ENCODE results near the gene ARHGAP15.

The ARHGAP15 gene

GRCh38 chr2:143717536-143718168, 588.4 kb downstream of the ARHGAP15 start:
- H3K9ac ChIP-seq (ENCODE audit: insufficient read length), result no peak overlapping the region
- H3K36me3 ChIP-seq (ENCODE audit: insufficient read depth, low read length), result no peaks in the 10 kb centered on the region
- TF ChIP-seq POLR2AphosphoS5 (IDR thresholded peaks at IDR 0.05; ENCODE audit: borderline replicate concordance, low read depth, low read length) (no peak), EZH2 (IDR thresholded peaks at IDR 0.05) (no peak)
- no peak overlapping the region for H3K4me3 ChIP-seq
- no peak overlapping the region for H3K27ac ChIP-seq
- no peaks in the 10 kb centered on the region for H3K9me3 ChIP-seq (ENCODE audit: low read depth, low read length)
- DNase-seq (ENCODE audit: low read depth, low spot score), result no peak

- TF ChIP-seq POLR2AphosphoS5 (IDR thresholded peaks at IDR 0.05; ENCODE audit: borderline replicate concordance, low read depth, low read length) (no peak), FOXP2 (optimal IDR thresholded peaks at IDR 0.05; ENCODE audit: control extremely low read depth, extremely low read length, insufficient read depth) (no peak), EZH2 (IDR thresholded peaks at IDR 0.05) (no peak)
- Histone ChIP-seq H3K9ac (ENCODE audit: insufficient read length) (no peak overlapping the region), H3K36me3 (ENCODE audit: insufficient read depth, low read length) (no peaks in the 10 kb centered on the region), H3K27ac (no peak overlapping the region), H3K9me3 (ENCODE audit: low read depth, low read length) (no peaks in the 10 kb centered on the region), H3K4me3 (no peak overlapping the region)
- no peak for DNase-seq (ENCODE audit: low read depth, low spot score)
Observed at GRCh38 chr2:143718745-143719144, 589.5 kb downstream of the ARHGAP15 start.

- Histone ChIP-seq H3K27ac (no peak overlapping the region), H3K4me3 (no peak overlapping the region), H3K9me3 (ENCODE audit: low read depth, low read length) (no peaks in the 10 kb centered on the region), H3K36me3 (ENCODE audit: insufficient read depth, low read length) (no peaks in the 10 kb centered on the region), H3K9ac (ENCODE audit: insufficient read length) (no peak overlapping the region)
- DNase-seq (ENCODE audit: low read depth, low spot score), result no peak
- TF ChIP-seq POLR2AphosphoS5 (IDR thresholded peaks at IDR 0.05; ENCODE audit: borderline replicate concordance, low read depth, low read length), result no peak
- TF ChIP-seq EZH2 (IDR thresholded peaks at IDR 0.05), result no peak
- no peak for TF ChIP-seq FOXP2 (optimal IDR thresholded peaks at IDR 0.05; ENCODE audit: control extremely low read depth, extremely low read length, insufficient read depth)
Observed at GRCh38 chr2:143719406-143719805, 590.2 kb downstream of the ARHGAP15 start.

GRCh38 chr2:143720095-143720664, 591.0 kb downstream of the ARHGAP15 start:
- Histone ChIP-seq H3K9me3 (ENCODE audit: low read depth, low read length) (no peaks in the 10 kb centered on the region), H3K36me3 (ENCODE audit: insufficient read depth, low read length) (no peaks in the 10 kb centered on the region), H3K9ac (ENCODE audit: insufficient read length) (no peak overlapping the region), H3K27ac (no peak overlapping the region), H3K4me3 (no peak overlapping the region)
- no peak for DNase-seq (ENCODE audit: low read depth, low spot score)
- TF ChIP-seq FOXP2 (optimal IDR thresholded peaks at IDR 0.05; ENCODE audit: control extremely low read depth, extremely low read length, insufficient read depth), result no peak
- no peak for TF ChIP-seq EZH2 (IDR thresholded peaks at IDR 0.05)
- TF ChIP-seq POLR2AphosphoS5 (IDR thresholded peaks at IDR 0.05; ENCODE audit: borderline replicate concordance, low read depth, low read length), result no peak

GRCh38 chr2:143725400-143725799, 596.2 kb downstream of the ARHGAP15 start:
- no peak overlapping the region for H3K4me3 ChIP-seq
- no peaks in the 10 kb centered on the region for H3K9me3 ChIP-seq (ENCODE audit: low read depth, low read length)
- no peak for DNase-seq (ENCODE audit: low read depth, low spot score)
- TF ChIP-seq POLR2AphosphoS5 (IDR thresholded peaks at IDR 0.05; ENCODE audit: borderline replicate concordance, low read depth, low read length) (no peak), EZH2 (IDR thresholded peaks at IDR 0.05) (no peak), FOXP2 (optimal IDR thresholded peaks at IDR 0.05; ENCODE audit: control extremely low read depth, extremely low read length, insufficient read depth) (no peak)
- no peak overlapping the region for H3K27ac ChIP-seq
- no peaks in the 10 kb centered on the region for H3K36me3 ChIP-seq (ENCODE audit: insufficient read depth, low read length)
- no peak overlapping the region for H3K9ac ChIP-seq (ENCODE audit: insufficient read length)

- no peak for DNase-seq (ENCODE audit: low read depth, low spot score)
- Histone ChIP-seq H3K36me3 (ENCODE audit: insufficient read depth, low read length) (no peaks in the 10 kb centered on the region), H3K4me3 (no peak overlapping the region), H3K9me3 (ENCODE audit: low read depth, low read length) (no peaks in the 10 kb centered on the region), H3K9ac (ENCODE audit: insufficient read length) (no peak overlapping the region), H3K27ac (no peak overlapping the region)
- TF ChIP-seq EZH2 (IDR thresholded peaks at IDR 0.05) (no peak), POLR2AphosphoS5 (IDR thresholded peaks at IDR 0.05; ENCODE audit: borderline replicate concordance, low read depth, low read length) (no peak), FOXP2 (optimal IDR thresholded peaks at IDR 0.05; ENCODE audit: control extremely low read depth, extremely low read length, insufficient read depth) (no peak)
Observed at GRCh38 chr2:143726151-143726845, 597.1 kb downstream of the ARHGAP15 start.

- no peak for TF ChIP-seq POLR2AphosphoS5 (IDR thresholded peaks at IDR 0.05; ENCODE audit: borderline replicate concordance, low read depth, low read length)
- no peak for TF ChIP-seq FOXP2 (optimal IDR thresholded peaks at IDR 0.05; ENCODE audit: control extremely low read depth, extremely low read length, insufficient read depth)
- TF ChIP-seq EZH2 (IDR thresholded peaks at IDR 0.05), result no peak
- H3K9ac ChIP-seq (ENCODE audit: insufficient read length), result no peak overlapping the region
- H3K9me3 ChIP-seq (ENCODE audit: low read depth, low read length), result no peaks in the 10 kb centered on the region
- no peaks in the 10 kb centered on the region for H3K36me3 ChIP-seq (ENCODE audit: insufficient read depth, low read length)
- H3K4me3 ChIP-seq, result no peak overlapping the region
- no peak for DNase-seq (ENCODE audit: low read depth, low spot score)
- no peak overlapping the region for H3K27ac ChIP-seq
Observed at GRCh38 chr2:143728498-143728897, 599.3 kb downstream of the ARHGAP15 start.

GRCh38 chr2:143729296-143729814, 600.1 kb downstream of the ARHGAP15 start:
- TF ChIP-seq FOXP2 (optimal IDR thresholded peaks at IDR 0.05; ENCODE audit: control extremely low read depth, extremely low read length, insufficient read depth) (no peak), POLR2AphosphoS5 (IDR thresholded peaks at IDR 0.05; ENCODE audit: borderline replicate concordance, low read depth, low read length) (no peak), EZH2 (IDR thresholded peaks at IDR 0.05) (no peak)
- no peak overlapping the region for H3K9ac ChIP-seq (ENCODE audit: insufficient read length)
- no peak overlapping the region for H3K4me3 ChIP-seq
- no peak for DNase-seq (ENCODE audit: low read depth, low spot score)
- no peaks in the 10 kb centered on the region for H3K9me3 ChIP-seq (ENCODE audit: low read depth, low read length)
- H3K36me3 ChIP-seq (ENCODE audit: insufficient read depth, low read length), result no peaks in the 10 kb centered on the region
- H3K27ac ChIP-seq, result no peak overlapping the region
